Smooth muscle cell (in vitro differentiated cells): ENCODE data around the gene MAGI3. TPM values are rescaled to one million over a fixed set of nuclear protein-coding genes. Genes with fewer than 3 reads are reported as not detected.

Source experiments
- DNase-seq: peaks from one replicate; lab custom pipeline; 2025; ENCODE audit not compliant: unreplicated experiment; lab: John Stamatoyannopoulos, UW
- H2AFZ ChIP-seq: fragments of 200-600 bp; sonication (generic); 2 replicates; pipeline ENCODE4 v1.6.0; 2016; ENCODE audit warnings: antibody characterized with exemption, low read depth, mild to moderate bottlenecking
- H3F3A ChIP-seq: fragments of 200-600 bp; sonication (generic); 2 replicates; pipeline ENCODE4 v1.6.0; 2017; ENCODE audit warnings: antibody characterized with exemption, low read depth
- H3K27ac ChIP-seq: fragments of 200-600 bp; sonication (generic); 2 replicates; pipeline ENCODE4 v1.5.1; 2016; ENCODE audit warnings: low read depth, mild to moderate bottlenecking
- H3K27me3 ChIP-seq: fragments of 200-600 bp; sonication (generic); 2 replicates; pipeline ENCODE4 v1.6.1; 2016; ENCODE audit warnings: low read depth, mild to moderate bottlenecking
- H3K36me3 ChIP-seq: fragments of 200-600 bp; sonication (generic); 2 replicates; pipeline ENCODE4 v1.5.1; 2016; ENCODE audit warnings: low read depth
- H3K4me1 ChIP-seq: fragments of 200-600 bp; sonication (generic); 2 replicates; pipeline ENCODE4 v1.5.1; 2016; ENCODE audit warnings: low read depth
- H3K4me2 ChIP-seq: fragments of 200-600 bp; sonication (generic); 2 replicates; pipeline ENCODE4 v1.6.0; 2016; ENCODE audit warnings: mild to moderate bottlenecking
- H3K4me3 ChIP-seq: fragments of 200-600 bp; sonication (generic); 2 replicates; pipeline ENCODE4 v1.5.1; 2016; ENCODE audit warnings: mild to moderate bottlenecking
- H3K79me2 ChIP-seq: fragments of 200-600 bp; sonication (generic); 2 replicates; pipeline ENCODE4 v1.6.0; 2016; ENCODE audit warnings: low read depth, mild to moderate bottlenecking
- H3K9ac ChIP-seq: fragments of 200-600 bp; sonication (generic); 2 replicates; pipeline ENCODE4 v1.6.0; 2016; ENCODE audit warnings: low read depth
- H3K9me3 ChIP-seq: fragments of 200-600 bp; sonication (generic); replicated peaks from 2 replicates; pipeline ENCODE4 v1.5.1; 2016; ENCODE audit warnings: low read depth
- H4K20me1 ChIP-seq: fragments of 200-600 bp; sonication (generic); 2 replicates; pipeline ENCODE4 v1.6.0; 2016; ENCODE audit warnings: low read depth
- CTCF ChIP-seq: fragments of 200-600 bp; sonication (generic); IDR thresholded peaks from 2 replicates; pipeline ENCODE4 v1.5.1; 2017; ENCODE audit warnings: borderline replicate concordance, mild to moderate bottlenecking, antibody characterized with exemption; ENCODE audit not compliant: insufficient read depth, poor library complexity, severe bottlenecking
- WGBS: methylation state at CpG from one replicate; pipeline ENCODE4 v1.1.7; 2016; ENCODE audit warnings: low lambda C conversion rate; 5-methylcytosine and 5-hydroxymethylcytosine counted together
- polyA plus RNA-seq: library from polyadenylated mRNA; unstranded; fragments of >200 nt; fragmentation: Nextera tagmentation; extraction: Ambion mirVana; gene quantifications from 2 replicates; pipeline ENCODE4 v1.2.1, GENCODE V29; 2016
- total RNA-seq: library from RNA; depleted of rRNA; stranded (reverse); fragments of >200 nt; gene quantifications from 2 replicates; pipeline ENCODE4 v1.2.3, GENCODE V29; 2014

The MAGI3 gene
- total and polyA plus RNA-seq, 2 experiments from 2014 or later, result 10.9 to 19.1 TPM

GRCh38 chr1:113683384-113684152 is 293.3 kb downstream of the MAGI3 start:
- Histone ChIP-seq H3F3A (no peaks in the 10 kb centered on the region), H3K9ac (no peak overlapping the region), H4K20me1 (no peaks in the 10 kb centered on the region), H2AFZ (no peak overlapping the region), H3K9me3 (no peaks in the 10 kb centered on the region), H3K4me3 (no peak overlapping the region), H3K27me3 (no peaks in the 10 kb centered on the region), H3K4me2 (no peak overlapping the region), H3K4me1 (no peaks in the 10 kb centered on the region), H3K36me3 (no peaks in the 10 kb centered on the region), H3K27ac (no peak overlapping the region), H3K79me2 (no peaks in the 10 kb centered on the region)
- no peak for DNase-seq
- TF ChIP-seq CTCF, result no peak
- 86% methylated on average over 8 of the region's 8 CpGs for WGBS

- Histone ChIP-seq H3K27ac (no peak overlapping the region), H3K79me2 (no peaks in the 10 kb centered on the region), H3K4me2 (no peak overlapping the region), H3K4me1 (no peaks in the 10 kb centered on the region), H3K9ac (no peak overlapping the region), H4K20me1 (no peaks in the 10 kb centered on the region), H3K36me3 (no peaks in the 10 kb centered on the region), H2AFZ (no peak overlapping the region), H3F3A (no peaks in the 10 kb centered on the region), H3K27me3 (no peaks in the 10 kb centered on the region), H3K4me3 (no peak overlapping the region), H3K9me3 (no peaks in the 10 kb centered on the region)
- DNase-seq, result no peak
- 87% methylated on average over 6 of the region's 6 CpGs for WGBS
- TF ChIP-seq CTCF, result no peak
These were observed 293.8 kb downstream of the MAGI3 start for GRCh38 chr1:113684153-113684541.

GRCh38 chr1:113686891-113687618 is 296.7 kb downstream of the MAGI3 start:
- Histone ChIP-seq H3K4me2 (no peak overlapping the region), H3K9me3 (no peaks in the 10 kb centered on the region), H4K20me1 (no peaks in the 10 kb centered on the region), H3K27me3 (no peaks in the 10 kb centered on the region), H3K36me3 (no peaks in the 10 kb centered on the region), H3K27ac (no peak overlapping the region), H3K9ac (no peak overlapping the region), H2AFZ (no peak overlapping the region), H3F3A (no peaks in the 10 kb centered on the region), H3K4me3 (no peak overlapping the region), H3K4me1 (no peaks in the 10 kb centered on the region), H3K79me2 (no peaks in the 10 kb centered on the region)
- TF ChIP-seq CTCF, result no peak
- WGBS, result 95% methylated on average over 3 of the region's 3 CpGs
- no peak for DNase-seq
